ENCODE results near the gene IPO13.

Gene IPO13

DNA sequence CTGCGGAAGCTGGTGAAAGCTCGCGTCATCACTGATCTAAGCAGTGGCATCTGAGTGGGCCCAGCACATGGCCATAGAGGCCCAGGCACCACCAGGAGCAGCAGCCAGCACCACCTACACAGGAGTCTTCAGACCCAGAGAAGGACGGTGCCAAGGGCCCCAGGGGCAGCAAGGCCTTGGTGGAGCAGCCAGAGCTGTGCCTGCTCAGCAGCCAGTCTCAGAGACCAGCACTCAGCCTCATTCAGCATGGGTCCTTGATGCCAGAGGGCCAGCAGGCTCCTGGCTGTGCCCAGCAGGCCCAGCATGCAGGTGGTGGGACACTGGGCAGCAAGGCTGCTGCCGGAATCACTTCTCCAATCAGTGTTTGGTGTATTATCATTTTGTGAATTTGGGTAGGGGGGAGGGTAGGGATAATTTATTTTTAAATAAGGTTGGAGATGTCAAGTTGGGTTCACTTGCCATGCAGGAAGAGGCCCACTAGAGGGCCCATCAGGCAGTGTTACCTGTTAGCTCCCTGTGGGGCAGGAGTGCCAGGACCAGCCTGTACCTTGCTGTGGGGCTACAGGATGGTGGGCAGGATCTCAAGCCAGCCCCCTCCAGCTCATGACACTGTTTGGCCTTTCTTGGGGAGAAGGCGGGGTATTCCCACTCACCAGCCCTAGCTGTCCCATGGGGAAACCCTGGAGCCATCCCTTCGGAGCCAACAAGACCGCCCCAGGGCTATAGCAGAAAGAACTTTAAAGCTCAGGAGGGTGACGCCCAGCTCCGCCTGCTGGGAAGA lies 16.4 kb upstream of the IPO13 start:
- DNase-seq (ENCODE audit: low read depth in 1 of 2, low spot score in 1 of 2) = no peak

DNA sequence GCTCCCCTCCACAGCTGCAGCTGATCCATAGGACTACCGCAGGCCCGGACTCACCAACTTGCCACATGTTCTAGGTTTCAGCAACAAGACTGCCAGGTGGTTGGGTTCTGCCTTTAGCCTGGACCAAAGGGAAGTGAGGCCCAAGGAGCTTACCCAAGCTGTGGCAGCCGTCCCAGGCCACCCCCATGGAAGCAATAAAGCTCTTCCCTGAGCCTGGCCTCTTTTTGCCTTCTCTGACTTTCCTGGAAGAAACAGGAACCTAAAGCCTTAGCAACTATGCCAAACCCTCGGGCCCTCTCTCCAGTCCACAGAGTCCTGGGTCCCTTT lies 15.8 kb upstream of the IPO13 start:
- DNase-seq (ENCODE audit: low read depth in 1 of 2, low spot score in 1 of 2) = no peak

DNA sequence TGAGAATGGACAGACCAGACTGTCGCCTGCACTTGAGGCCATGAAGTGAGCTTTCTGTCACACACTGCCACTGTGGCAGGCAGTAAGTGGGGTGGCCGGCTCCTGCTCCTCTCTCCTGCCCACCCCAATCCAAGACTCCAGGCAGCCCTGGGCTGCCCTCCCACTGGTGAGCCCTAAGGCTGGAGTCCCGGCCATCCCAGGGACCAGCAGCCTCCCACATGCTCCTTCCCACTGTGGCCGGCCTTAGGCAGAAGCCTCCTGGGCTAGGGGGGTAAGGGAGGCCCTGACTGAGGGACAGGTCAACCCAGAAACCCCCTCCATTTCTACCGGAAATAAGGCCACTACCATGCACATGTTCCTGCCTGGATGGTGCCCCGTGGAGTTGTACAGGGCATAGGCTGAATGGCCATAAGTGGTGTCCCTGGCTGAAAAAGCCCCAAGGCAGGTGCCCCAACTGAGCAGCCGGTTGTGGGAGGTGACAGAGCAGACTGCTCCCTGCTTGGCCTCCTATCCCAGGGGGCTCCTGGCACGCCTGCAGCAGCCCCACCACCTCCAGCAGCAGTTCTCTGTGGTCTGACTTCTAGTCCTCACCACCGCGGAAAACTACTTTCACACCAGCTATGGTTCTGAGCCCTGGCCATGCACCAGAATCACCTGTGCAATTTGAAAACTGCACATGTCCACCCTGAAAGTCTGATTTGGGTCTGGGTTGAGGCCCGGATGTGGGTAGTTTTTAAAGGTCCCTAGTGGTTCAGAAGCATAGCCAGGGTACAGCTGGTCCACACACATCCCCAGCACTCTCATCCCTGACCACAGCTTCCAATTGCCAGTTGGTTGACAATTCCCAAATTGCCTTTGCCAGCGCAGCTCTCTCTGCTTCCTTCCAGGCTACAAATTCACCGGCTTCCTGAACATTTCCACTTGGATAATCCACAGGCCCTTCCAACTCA lies 14.8 kb upstream of the IPO13 start:
- no peak for DNase-seq (ENCODE audit: low read depth in 1 of 2, low spot score in 1 of 2)

DNA sequence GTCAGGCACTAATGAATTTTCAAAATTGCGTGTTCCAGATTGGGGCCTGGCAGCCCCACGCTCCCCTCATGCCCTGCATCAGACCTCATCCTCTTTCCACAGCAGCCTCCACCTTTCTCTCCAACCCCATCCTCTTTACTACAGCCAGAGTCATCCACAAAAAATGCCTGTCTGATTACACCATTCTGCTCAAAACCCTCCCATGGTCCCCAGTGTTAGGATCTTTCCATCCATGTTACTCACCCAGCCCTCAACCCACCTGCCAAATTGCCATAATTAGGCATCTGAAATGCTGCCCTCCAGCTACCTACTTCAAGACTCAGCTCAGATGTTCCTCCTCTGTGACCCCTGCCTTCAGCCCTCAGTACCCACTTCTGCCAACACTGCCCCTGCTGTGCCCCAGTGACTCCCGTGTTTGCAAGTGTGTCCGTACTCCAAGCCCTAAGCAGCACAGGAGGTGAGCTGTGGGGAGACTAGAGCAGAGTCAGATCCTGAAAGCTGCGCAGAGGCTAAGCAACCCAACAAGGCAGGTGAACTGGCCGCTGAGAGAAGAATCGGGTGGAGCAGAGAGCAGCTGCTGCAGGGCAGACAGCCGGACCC lies 13.9 kb upstream of the IPO13 start:
- DNase-seq (ENCODE audit: low read depth in 1 of 2, low spot score in 1 of 2) = no peak

DNA sequence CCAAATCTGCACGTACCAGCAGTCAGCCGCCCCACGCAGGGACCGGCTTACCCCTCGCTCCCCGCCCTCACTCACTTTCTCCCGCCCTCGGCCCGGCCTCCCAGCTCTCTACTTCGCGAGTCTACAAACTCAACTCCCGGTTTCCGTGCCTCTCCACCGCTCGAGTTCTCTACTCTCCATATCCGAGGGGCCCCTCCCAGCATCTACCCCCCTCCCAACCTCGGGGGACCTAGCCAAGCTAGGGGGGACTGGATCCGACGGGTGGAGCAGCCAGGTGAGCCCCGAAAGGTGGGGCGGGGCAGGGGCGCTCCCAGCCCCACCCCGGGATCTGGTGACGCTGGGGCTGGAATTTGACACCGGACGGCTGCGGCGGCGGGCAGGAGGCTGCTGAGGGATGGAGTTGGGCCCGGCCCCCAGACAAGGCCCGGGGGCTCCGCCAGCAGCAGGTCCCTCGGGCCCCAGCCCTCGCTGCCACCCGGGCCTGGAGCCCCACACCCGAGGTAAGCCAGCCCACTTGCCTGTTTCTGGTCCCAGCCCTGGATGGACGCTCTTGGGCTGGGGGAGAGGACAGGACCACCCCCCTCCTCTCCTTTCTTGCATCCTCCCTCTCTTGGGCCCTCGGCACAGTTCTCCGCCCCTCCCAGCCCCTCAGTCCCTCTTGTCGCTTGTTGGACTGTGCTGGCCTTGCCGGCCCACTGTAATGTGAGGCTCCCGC lies 13.2 kb upstream of the IPO13 start, which contains the start of gene ARTN:
Gene ARTN, plus strand, starts transcription at position 416 of the 715 bp plus-strand sequence. CDS start 1,856 bp downstream, outside the sequence.
- no peak for DNase-seq (ENCODE audit: low read depth in 1 of 2, low spot score in 1 of 2)

DNA sequence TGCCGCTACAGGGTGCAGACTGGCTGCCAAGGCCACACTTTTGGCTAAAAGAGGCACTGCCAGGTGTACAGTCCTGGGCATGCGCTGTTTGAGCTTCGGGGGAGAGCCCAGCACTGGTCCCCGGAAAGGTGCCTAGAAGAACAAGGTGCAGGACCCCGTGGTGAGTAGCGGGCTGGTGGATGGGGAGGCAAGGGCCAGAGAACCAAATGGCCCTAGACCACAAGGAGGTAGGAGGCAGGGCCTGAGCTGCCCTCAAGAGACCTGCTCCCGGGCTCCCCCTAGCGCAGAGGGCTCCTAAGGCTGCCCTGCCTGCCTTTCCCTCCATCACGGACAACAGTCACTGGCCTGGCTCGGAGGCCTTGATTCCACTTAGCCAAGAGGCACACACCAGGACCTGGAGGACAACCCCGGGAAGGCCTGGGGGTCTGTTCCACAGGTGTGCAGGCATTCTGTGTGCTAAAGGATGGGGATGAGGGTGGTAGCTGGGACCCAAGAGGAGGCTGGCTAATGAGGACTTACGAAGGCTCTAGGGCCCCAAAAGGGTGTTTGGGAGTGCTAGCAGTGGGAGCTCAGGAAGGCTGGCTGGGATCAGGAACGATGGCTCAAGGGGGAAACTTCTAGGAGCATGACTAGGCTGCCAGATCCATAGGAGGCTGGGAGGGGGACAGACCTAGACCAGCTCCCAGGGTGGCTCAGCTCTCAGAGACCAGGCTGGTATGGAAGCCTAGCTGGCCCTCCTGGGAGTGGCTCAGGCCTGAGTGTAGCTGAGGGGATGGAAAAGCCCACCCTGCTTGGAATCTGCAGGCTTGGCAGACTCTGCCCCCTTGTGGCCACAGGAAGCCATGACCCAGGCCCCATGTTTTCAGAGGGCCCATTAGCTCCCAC lies 12.4 kb upstream of the IPO13 start:
- DNase-seq (ENCODE audit: low read depth in 1 of 2, low spot score in 1 of 2) = peak in 1 of 2 donors; percentile 25

DNA sequence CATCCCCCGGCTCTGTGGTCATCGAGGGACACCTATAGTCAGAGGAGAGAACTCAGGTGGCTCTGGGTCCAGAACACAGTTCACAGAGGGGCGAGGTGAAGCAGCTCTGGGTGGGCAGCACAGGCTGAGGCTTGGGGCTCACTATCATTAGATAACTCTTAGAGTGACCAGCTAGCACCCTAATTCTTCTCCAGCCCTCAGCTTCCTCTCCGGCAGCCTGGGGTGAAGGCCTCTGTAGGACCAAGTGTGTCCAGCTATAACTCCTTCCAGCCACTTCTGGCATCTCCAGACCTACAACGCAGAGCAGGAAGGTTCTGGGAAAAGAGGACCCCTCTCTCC lies 11.8 kb upstream of the IPO13 start:
- no peak for DNase-seq (ENCODE audit: low read depth in 1 of 2, low spot score in 1 of 2)

DNA sequence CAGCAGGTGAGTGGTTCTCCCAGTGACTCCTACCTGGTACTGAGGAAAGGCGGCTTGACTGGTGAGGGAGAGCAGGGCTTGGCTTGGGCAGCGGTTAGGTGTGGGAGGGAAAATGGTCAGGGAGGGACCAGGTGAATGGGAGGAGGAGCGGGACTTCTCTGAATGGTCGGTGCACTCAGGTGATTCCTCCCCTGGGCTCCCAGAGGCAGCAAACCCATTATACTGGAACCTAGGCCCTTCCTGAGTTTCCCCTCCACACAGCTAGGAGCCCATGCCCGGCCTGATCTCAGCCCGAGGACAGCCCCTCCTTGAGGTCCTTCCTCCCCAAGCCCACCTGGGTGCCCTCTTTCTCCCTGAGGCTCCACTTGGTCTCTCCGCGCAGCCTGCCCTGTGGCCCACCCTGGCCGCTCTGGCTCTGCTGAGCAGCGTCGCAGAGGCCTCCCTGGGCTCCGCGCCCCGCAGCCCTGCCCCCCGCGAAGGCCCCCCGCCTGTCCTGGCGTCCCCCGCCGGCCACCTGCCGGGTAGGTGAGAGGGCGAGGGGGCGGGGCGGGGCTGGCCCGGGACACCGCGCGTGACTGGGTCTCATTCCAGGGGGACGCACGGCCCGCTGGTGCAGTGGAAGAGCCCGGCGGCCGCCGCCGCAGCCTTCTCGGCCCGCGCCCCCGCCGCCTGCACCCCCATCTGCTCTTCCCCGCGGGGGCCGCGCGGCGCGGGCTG lies 10.9 kb upstream of the IPO13 start:
- no peak for DNase-seq (ENCODE audit: low read depth in 1 of 2, low spot score in 1 of 2)

DNA sequence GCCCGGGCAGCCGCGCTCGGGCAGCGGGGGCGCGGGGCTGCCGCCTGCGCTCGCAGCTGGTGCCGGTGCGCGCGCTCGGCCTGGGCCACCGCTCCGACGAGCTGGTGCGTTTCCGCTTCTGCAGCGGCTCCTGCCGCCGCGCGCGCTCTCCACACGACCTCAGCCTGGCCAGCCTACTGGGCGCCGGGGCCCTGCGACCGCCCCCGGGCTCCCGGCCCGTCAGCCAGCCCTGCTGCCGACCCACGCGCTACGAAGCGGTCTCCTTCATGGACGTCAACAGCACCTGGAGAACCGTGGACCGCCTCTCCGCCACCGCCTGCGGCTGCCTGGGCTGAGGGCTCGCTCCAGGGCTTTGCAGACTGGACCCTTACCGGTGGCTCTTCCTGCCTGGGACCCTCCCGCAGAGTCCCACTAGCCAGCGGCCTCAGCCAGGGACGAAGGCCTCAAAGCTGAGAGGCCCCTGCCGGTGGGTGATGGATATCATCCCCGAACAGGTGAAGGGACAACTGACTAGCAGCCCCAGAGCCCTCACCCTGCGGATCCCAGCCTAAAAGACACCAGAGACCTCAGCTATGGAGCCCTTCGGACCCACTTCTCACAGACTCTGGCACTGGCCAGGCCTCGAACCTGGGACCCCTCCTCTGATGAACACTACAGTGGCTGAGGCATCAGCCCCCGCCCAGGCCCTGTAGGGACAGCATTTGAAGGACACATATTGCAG lies 10.2 kb upstream of the IPO13 start:
- no peak for DNase-seq (ENCODE audit: low read depth in 1 of 2, low spot score in 1 of 2)

DNA sequence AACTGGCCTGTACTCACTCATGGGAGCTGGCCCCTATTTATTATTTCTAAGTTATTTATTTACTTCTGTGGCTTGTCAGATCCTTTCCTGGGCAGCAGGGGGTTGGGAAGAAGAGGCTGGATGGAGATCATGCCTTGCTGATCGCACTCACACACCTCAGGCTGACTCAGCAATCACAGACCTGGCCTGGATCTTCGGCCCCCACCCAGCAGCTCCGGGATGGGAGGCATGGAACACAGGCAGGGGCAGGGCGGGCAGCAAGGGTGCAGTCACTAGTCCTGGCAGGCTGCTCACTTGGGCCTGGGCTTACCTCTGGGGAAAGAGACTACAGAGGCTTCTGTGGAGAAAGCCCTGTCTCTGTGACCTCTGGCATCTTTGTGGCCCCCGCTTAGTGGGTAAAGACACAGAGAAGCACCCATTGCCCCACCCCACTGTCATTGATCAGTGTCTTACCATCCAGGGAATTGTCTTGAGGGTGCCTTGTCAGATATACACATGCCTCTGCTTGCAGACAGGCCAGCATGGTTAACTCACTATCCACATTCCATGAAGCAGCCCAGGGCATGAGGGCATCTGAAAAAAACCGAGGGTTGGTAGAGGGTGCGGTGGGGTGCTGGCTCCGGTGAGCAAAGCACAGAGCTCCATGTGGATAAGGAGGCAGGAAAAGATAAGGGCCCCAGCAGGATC lies 9.4 kb upstream of the IPO13 start:
- DNase-seq (ENCODE audit: low read depth in 1 of 2, low spot score in 1 of 2) = no peak

DNA sequence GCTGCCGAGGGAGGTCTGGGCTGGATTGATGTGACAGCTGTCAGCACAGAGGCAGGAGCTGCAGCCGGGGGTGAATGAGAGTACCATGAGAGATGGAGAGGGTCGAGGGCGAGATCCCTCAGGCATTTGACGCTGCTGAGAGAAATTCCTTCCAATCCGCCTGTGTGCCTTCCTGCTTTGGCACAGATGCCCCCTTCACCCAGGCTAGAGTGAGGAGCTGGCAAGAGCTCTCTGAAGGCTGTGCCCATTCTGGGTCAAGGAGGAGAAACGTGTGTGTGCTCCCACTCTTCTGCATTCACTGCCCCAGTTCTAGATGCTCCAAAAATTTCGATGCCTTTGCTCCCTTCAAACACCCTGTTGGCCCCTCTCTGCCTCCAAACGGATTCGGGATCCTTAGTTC lies 8.4 kb upstream of the IPO13 start:
- DNase-seq (ENCODE audit: low read depth in 1 of 2, low spot score in 1 of 2) = no peak

DNA sequence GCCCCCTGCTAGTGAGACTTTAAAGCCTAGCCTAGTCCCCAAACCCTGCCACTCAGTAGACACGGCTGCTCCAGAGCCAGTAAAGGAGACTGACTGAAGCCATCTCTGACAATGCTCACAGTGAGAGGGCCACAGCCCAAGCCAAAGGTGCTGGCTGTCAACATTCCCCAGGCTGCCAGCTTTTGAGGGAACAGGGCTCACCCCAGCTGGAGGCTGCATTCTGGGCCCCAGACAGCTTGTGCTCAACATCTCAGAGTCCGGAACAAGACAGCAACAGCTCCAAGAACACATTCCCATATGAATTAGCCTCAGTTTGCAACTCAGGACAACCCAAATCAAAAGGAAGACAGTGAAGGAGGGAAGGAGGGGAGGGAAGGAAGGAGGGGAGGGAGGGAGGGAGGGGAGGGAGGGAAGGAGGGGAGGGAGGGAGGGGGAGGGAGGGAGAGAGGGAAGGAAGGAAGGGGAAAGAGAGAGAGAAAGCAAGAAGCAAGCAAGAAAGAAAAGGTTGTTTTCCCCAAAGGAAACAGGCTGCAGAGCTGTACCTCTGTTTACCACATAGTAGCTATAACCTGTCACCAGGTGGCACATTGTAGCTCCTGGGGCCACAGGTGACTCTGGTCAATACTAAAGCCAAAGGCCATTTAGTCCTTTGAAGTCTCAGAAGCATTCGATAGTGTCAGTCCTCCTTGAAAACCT lies 7.7 kb upstream of the IPO13 start:
- DNase-seq (ENCODE audit: low read depth in 1 of 2, low spot score in 1 of 2) = no peak

DNA sequence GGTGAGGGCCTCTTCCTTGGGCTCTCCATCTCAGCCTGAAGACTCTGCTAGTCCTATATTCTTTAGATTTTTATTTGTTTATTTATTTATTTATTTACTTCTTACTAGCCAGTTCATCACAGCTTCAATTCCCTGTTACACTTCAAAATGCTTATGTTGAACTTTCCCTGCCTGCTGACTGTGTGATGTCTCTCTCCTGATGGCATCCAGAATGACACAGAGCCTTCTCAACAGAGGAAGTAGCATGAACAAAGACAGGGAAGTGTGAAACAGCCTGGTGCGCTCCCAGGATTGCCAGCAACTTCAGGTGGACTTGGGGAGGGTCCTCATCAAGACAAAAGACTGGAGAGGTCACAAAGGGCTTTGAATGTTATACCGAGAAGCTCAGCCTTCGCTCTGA lies 4.3 kb upstream of the IPO13 start:
- DNase-seq (ENCODE audit: low read depth in 1 of 2, low spot score in 1 of 2) = no peak

DNA sequence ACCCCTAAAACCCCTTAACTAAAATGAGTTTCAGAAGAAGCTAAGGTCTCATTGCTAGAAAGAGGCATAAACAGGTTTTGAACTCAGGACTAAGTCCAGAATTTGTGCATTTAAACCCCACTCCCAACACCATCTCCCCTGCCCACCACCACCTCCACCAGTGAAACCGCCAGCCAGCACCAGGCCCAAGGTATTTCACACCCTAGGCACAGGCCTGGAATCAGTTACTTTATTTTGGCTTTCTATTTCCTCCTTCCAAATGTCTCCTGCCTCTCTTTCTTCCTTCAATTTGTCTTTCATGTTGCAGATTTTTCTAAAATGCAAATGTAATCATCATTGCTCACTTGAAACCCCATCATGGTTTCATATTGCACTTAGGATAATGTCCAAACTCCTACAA lies 1.9 kb upstream of the IPO13 start:
- DNase-seq (ENCODE audit: low read depth in 1 of 2, low spot score in 1 of 2) = no peak

DNA sequence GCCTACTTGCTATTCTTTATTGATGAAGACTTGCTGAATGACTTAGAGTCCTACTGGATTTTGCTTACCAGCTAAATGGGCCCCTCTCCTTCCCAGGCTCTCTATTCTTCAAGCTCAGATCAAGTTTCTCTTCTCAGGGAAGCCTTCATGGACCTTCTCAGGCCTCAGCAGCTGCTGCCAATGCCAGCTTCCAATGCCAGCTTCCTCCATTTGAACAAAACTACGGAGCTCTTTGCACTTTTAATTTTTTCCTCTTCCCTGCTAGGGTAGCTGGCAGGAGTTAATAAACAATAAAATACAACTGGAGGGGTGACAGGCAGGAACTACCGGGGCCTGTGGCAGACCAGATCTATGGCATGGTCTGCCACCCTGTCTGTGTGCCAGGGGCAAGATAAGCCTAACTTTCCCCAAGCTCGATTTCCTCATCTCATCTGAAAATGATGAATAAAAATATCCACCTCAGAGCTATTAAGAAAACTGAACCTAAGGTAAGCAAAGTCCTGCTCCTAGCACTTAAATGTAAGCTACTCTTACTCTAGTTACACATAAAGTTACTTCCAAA lies 995 bp upstream of the IPO13 start:
- DNase-seq (ENCODE audit: low read depth in 1 of 2, low spot score in 1 of 2) = no peak

DNA sequence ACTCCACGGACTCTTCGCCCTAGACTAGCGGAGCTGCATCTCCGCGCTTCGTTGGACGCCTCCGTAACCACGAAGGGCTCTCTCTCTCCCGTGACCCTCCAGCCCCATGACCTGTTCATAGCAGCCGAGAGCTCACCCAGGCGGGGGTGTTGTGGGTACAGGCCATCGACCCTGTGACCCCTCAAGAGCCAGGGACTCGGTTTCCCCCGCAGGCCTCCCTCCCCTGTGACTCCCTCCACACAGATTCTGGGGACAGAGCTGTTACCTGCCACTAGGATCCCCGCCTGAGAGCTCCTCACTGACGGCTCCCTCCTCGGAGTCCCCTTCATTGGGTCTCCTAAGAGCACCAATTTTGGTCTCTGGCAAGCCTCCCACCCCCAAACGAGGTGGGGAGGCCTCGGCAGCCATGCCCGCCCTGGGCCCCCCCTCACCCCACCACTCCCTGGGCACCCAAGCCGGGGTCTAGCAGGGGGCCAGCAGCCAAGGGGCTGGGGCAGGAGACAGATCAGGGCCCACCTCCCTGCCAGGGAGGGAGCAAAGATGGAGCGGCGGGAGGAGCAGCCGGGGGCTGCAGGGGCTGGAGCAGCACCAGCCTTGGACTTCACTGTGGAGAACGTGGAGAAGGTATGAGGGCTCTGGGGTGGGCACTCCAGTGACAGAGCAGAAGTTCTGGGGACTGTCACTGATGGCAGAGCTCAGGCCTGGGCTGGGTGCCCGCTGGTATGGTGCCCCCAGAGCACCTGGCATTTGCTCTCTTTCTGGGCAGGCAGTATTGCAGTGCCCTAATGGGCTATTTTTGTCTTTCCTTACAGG lies 517 bp downstream of the IPO13 start:
- DNase-seq (ENCODE audit: low read depth in 1 of 2, low spot score in 1 of 2) = no peak
